ENCODE measurements around the gene C1QTNF5. TPM values are rescaled to one million over a fixed set of nuclear protein-coding genes. Genes with fewer than 3 reads are reported as not detected.

C1QTNF5 gene
- total RNA-seq, 2 experiments from 2014 or later = not detected

- H3K9me2 ChIP-seq (ENCODE audit: insufficient read depth, low read length) = no peaks in the 10 kb centered on the region
- intact Hi-C loops (cut with micrococcal nuclease; ENCODE audit: unreplicated experiment) = loop anchor here (5.0 kb wide), 1 partner anchor 119 kb away; no protein-coding TSS in a partner anchor
- BruUV-seq (replicated peaks) = no TSS peak
- peaks cover 27% of the 10 kb centered on the region for H3K79me2 ChIP-seq (ENCODE audit: insufficient read depth, low read depth, low read length)
- peak overlapping the region; percentile 83 for H3K27ac ChIP-seq (ENCODE audit: low read depth, low read length, poor library complexity, severe bottlenecking)
- H3K4me1 ChIP-seq (ENCODE audit: insufficient read depth, low read length, poor library complexity, severe bottlenecking) = peaks cover 80% of the 10 kb centered on the region
- H2AFZ ChIP-seq (ENCODE audit: low read length) = no peak overlapping the region
- H4K20me1 ChIP-seq (ENCODE audit: insufficient read depth, low read length) = no peaks in the 10 kb centered on the region
- CTCF ChIA-PET (ENCODE audit: unreplicated experiment) = interaction anchor here (0.6 to 2.0 kb wide), 5 partner anchors 10 to 254 kb away, joined by 3 to 8 read pairs (median 7); partner anchors contain the start of gene C2CD2L
- H3K4me3 ChIP-seq (ENCODE audit: low read depth, low read length, poor library complexity, severe bottlenecking) = peak overlapping the region; percentile 78
- peaks cover 32% of the 10 kb centered on the region for H3K36me3 ChIP-seq (ENCODE audit: insufficient read depth, low read length)
- H3K4me2 ChIP-seq (ENCODE audit: low read length) = peak overlapping the region; percentile 92
- H3K9me3 ChIP-seq (ENCODE audit: low read length) = no peaks in the 10 kb centered on the region
- POLR2A ChIA-PET = interaction anchor here (0.6 to 4.5 kb wide), 8 partner anchors 9 to 276 kb away, joined by 3 to 26 read pairs (median 4); partner anchors contain the start of genes C2CD2L and HMBS
- DNase-seq (ENCODE audit: low spot score) = peak; percentile 78
- TF ChIP-seq CTCF (conservative IDR thresholded peaks at IDR 0.05; ENCODE audit: low read length) (no peak), EZH2phosphoT487 (IDR thresholded peaks at IDR 0.05; ENCODE audit: borderline replicate concordance, low read depth, low read length) (no peak)
These were observed 20.5 kb upstream of the C1QTNF5 start for GRCh38 chr11:119361056-119361787.

- POLR2A ChIA-PET = interaction anchor here (4.5 kb wide), 1 partner anchor 15 kb away, joined by 26 read pairs; no protein-coding TSS in a partner anchor
- DNase-seq (ENCODE audit: low spot score) = peak; percentile 61
- no peaks in the 10 kb centered on the region for H3K9me2 ChIP-seq (ENCODE audit: insufficient read depth, low read length)
- H3K4me2 ChIP-seq (ENCODE audit: low read length) = peak overlapping the region; percentile 92
- peak overlapping the region; percentile 0; the same call in 1 of the 2 replicates for H2AFZ ChIP-seq (ENCODE audit: low read length)
- intact Hi-C loops (cut with micrococcal nuclease; ENCODE audit: unreplicated experiment) = loop anchor here (5.0 kb wide), 1 partner anchor 117 kb away; no protein-coding TSS in a partner anchor
- H3K4me1 ChIP-seq (ENCODE audit: insufficient read depth, low read length, poor library complexity, severe bottlenecking) = peaks cover 69% of the 10 kb centered on the region
- peaks cover 27% of the 10 kb centered on the region for H3K79me2 ChIP-seq (ENCODE audit: insufficient read depth, low read depth, low read length)
- H4K20me1 ChIP-seq (ENCODE audit: insufficient read depth, low read length) = no peaks in the 10 kb centered on the region
- H3K9me3 ChIP-seq (ENCODE audit: low read length) = no peaks in the 10 kb centered on the region
- no TSS peak for BruUV-seq (replicated peaks)
- peaks cover 48% of the 10 kb centered on the region for H3K36me3 ChIP-seq (ENCODE audit: insufficient read depth, low read length)
- CTCF ChIA-PET (ENCODE audit: unreplicated experiment) = interaction anchor here (0.6 to 2.0 kb wide), 2 partner anchors 14 to 15 kb away, joined by 3 to 7 read pairs; no protein-coding TSS in a partner anchor
- peak overlapping the region; percentile 13 for H3K4me3 ChIP-seq (ENCODE audit: low read depth, low read length, poor library complexity, severe bottlenecking)
- TF ChIP-seq EZH2phosphoT487 (IDR thresholded peaks at IDR 0.05; ENCODE audit: borderline replicate concordance, low read depth, low read length) = no peak
- no peak for TF ChIP-seq CTCF (conservative IDR thresholded peaks at IDR 0.05; ENCODE audit: low read length)
- H3K27ac ChIP-seq (ENCODE audit: low read depth, low read length, poor library complexity, severe bottlenecking) = peak overlapping the region; percentile 83
These were observed 18.9 kb upstream of the C1QTNF5 start for GRCh38 chr11:119359365-119360214.
